PFSK-1 (cell line): ENCODE measurements around the gene KCNC3.

Experiments
- POLR2AphosphoS5 ChIP-seq: IDR thresholded peaks from 2 replicates; pipeline ENCODE4 v1.6.1; 2012; ENCODE audit warnings: low read depth, mild to moderate bottlenecking, control low read depth, low read length, moderate library complexity
- TAF1 ChIP-seq: IDR thresholded peaks from 2 replicates; pipeline ENCODE4 v1.6.1; 2012; ENCODE audit warnings: low read length, control low read depth, borderline replicate concordance; ENCODE audit not compliant: insufficient read depth
- TF ChIP-seq, protein P1 (sequence below), 2 experiments: IDR thresholded peaks; 2 replicates each; pipeline versions ENCODE4 v1.6.1 to v1.8.0; 2011 to 2012; ENCODE audit warnings: low read depth in 2 of 2, low read length in 2 of 2, control low read depth in 1 of 2, inconsistent platforms in 1 of 2, mild to moderate bottlenecking in 1 of 2, moderate library complexity in 1 of 2; ENCODE audit not compliant: insufficient read depth in 1 of 2

DNA sequence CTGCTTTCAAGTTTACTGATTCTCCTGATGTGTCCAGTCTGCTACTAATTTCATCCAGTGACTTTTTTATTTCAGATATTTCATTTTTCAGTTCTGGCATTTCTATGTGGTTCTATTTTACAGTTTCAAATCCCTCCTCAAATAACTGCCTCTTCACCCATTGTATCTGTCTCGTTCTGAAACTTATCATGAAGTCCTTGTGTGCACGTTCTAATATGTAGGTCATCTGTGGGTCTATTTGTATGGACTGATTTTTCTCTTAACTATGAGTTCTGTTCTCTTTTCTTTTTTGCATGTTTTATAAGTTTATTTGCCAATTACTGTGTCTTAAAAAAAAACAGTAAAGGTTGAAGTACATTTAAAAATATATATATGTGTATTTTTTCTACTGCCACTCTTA, 43.3 kb downstream of the KCNC3 start:
- TF ChIP-seq TAF1 (no peak), POLR2AphosphoS5 (no peak)
- TF ChIP-seq, protein P1, sequence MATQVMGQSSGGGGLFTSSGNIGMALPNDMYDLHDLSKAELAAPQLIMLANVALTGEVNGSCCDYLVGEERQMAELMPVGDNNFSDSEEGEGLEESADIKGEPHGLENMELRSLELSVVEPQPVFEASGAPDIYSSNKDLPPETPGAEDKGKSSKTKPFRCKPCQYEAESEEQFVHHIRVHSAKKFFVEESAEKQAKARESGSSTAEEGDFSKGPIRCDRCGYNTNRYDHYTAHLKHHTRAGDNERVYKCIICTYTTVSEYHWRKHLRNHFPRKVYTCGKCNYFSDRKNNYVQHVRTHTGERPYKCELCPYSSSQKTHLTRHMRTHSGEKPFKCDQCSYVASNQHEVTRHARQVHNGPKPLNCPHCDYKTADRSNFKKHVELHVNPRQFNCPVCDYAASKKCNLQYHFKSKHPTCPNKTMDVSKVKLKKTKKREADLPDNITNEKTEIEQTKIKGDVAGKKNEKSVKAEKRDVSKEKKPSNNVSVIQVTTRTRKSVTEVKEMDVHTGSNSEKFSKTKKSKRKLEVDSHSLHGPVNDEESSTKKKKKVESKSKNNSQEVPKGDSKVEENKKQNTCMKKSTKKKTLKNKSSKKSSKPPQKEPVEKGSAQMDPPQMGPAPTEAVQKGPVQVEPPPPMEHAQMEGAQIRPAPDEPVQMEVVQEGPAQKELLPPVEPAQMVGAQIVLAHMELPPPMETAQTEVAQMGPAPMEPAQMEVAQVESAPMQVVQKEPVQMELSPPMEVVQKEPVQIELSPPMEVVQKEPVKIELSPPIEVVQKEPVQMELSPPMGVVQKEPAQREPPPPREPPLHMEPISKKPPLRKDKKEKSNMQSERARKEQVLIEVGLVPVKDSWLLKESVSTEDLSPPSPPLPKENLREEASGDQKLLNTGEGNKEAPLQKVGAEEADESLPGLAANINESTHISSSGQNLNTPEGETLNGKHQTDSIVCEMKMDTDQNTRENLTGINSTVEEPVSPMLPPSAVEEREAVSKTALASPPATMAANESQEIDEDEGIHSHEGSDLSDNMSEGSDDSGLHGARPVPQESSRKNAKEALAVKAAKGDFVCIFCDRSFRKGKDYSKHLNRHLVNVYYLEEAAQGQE (IDR thresholded peaks at IDR 0.05; ENCODE audit: insufficient read depth in 1 of 2, low read depth in 2 of 2, low read length in 2 of 2): no peak
